Measurements from ENCODE around the gene UBN2.

GRCh38 chr7:139341776-139342226, 110.8 kb downstream of the UBN2 start:
- TF ChIP-seq ZNF772 (CRISPR knock-in tag; IDR thresholded peaks at IDR 0.05) (no peak), HHEX (CRISPR knock-in tag; IDR thresholded peaks at IDR 0.05) (no peak), ZNF256 (CRISPR knock-in tag; conservative IDR thresholded peaks at IDR 0.05) (no peak), ZNF224 (CRISPR knock-in tag; IDR thresholded peaks at IDR 0.05) (no peak), NFATC3 (CRISPR knock-in tag; IDR thresholded peaks at IDR 0.05) (no peak), SKIL (CRISPR knock-in tag; IDR thresholded peaks at IDR 0.05; ENCODE audit: borderline replicate concordance) (no peak), FOXJ3 (CRISPR knock-in tag; IDR thresholded peaks at IDR 0.05; ENCODE audit: borderline replicate concordance) (no peak), CEBPG (CRISPR knock-in tag; IDR thresholded peaks at IDR 0.05) (no peak), RELA (CRISPR knock-in tag; IDR thresholded peaks at IDR 0.05) (no peak), PHF20 (CRISPR knock-in tag; IDR thresholded peaks at IDR 0.05) (no peak)
